ENCODE data around the gene STK32B. TPM values are rescaled to one million over a fixed set of nuclear protein-coding genes. Genes with fewer than 3 reads are reported as not detected.

Gene STK32B
- total RNA-seq, 1 experiment from 2014 or later, result 15.1 TPM

GRCh38 chr4:5280828-5281227 is 229.5 kb downstream of the STK32B start:
- BruUV-seq (replicated peaks), result no TSS peak
- intact Hi-C loops (cut with micrococcal nuclease; ENCODE audit: unreplicated experiment), result no loop called here
- CTCF ChIA-PET, result no interaction called here
- Histone ChIP-seq H3K36me3 (ENCODE audit: insufficient read depth, low read length, poor library complexity, severe bottlenecking) (no peaks in the 10 kb centered on the region), H3K27me3 (replicated peaks; ENCODE audit: insufficient read depth, low read depth, low read length, poor library complexity) (no peaks in the 10 kb centered on the region), H3K27ac (ENCODE audit: low read depth, low read length, poor library complexity, severe bottlenecking) (no peak overlapping the region), H3K4me3 (ENCODE audit: low read depth, low read length, poor library complexity, severe bottlenecking) (no peak overlapping the region), H3K9me3 (ENCODE audit: low read depth, low read length, poor library complexity, severe bottlenecking) (no peaks in the 10 kb centered on the region), H3K4me1 (ENCODE audit: insufficient read depth, low read length, poor library complexity, severe bottlenecking) (peaks cover 6% of the 10 kb centered on the region)
- DNase-seq (ENCODE audit: low spot score), result no peak
- no peak for TF ChIP-seq CTCF (conservative IDR thresholded peaks at IDR 0.05; ENCODE audit: low read depth, low read length)
- TF ChIP-seq EZH2 (IDR thresholded peaks at IDR 0.05; ENCODE audit: borderline replicate concordance, low read depth, low read length, poor library complexity, severe bottlenecking), result no peak
- POLR2A ChIA-PET (ENCODE audit: low non-redundant PET), result no interaction called here

GRCh38 chr4:5283837-5284236 is 232.6 kb downstream of the STK32B start:
- Histone ChIP-seq H3K4me1 (ENCODE audit: insufficient read depth, low read length, poor library complexity, severe bottlenecking) (no peaks in the 10 kb centered on the region), H3K4me3 (ENCODE audit: low read depth, low read length, poor library complexity, severe bottlenecking) (no peak overlapping the region), H3K36me3 (ENCODE audit: insufficient read depth, low read length, poor library complexity, severe bottlenecking) (no peaks in the 10 kb centered on the region), H3K27ac (ENCODE audit: low read depth, low read length, poor library complexity, severe bottlenecking) (no peak overlapping the region), H3K9me3 (ENCODE audit: low read depth, low read length, poor library complexity, severe bottlenecking) (no peaks in the 10 kb centered on the region), H3K27me3 (replicated peaks; ENCODE audit: insufficient read depth, low read depth, low read length, poor library complexity) (no peaks in the 10 kb centered on the region)
- no TSS peak for BruUV-seq (replicated peaks)
- POLR2A ChIA-PET (ENCODE audit: low non-redundant PET), result no interaction called here
- CTCF ChIA-PET, result no interaction called here
- no peak for DNase-seq (ENCODE audit: low spot score)
- intact Hi-C loops (cut with micrococcal nuclease; ENCODE audit: unreplicated experiment), result no loop called here
- TF ChIP-seq EZH2 (IDR thresholded peaks at IDR 0.05; ENCODE audit: borderline replicate concordance, low read depth, low read length, poor library complexity, severe bottlenecking) (no peak), CTCF (conservative IDR thresholded peaks at IDR 0.05; ENCODE audit: low read depth, low read length) (no peak)

- BruUV-seq (replicated peaks), result no TSS peak
- Histone ChIP-seq H3K9me3 (ENCODE audit: low read depth, low read length, poor library complexity, severe bottlenecking) (no peaks in the 10 kb centered on the region), H3K27me3 (replicated peaks; ENCODE audit: insufficient read depth, low read depth, low read length, poor library complexity) (no peaks in the 10 kb centered on the region), H3K27ac (ENCODE audit: low read depth, low read length, poor library complexity, severe bottlenecking) (no peak overlapping the region), H3K4me1 (ENCODE audit: insufficient read depth, low read length, poor library complexity, severe bottlenecking) (no peaks in the 10 kb centered on the region), H3K4me3 (ENCODE audit: low read depth, low read length, poor library complexity, severe bottlenecking) (no peak overlapping the region), H3K36me3 (ENCODE audit: insufficient read depth, low read length, poor library complexity, severe bottlenecking) (no peaks in the 10 kb centered on the region)
- ChIA-PET CTCF (no interaction called here), POLR2A (ENCODE audit: low non-redundant PET) (no interaction called here)
- DNase-seq (ENCODE audit: low spot score), result no peak
- intact Hi-C loops (cut with micrococcal nuclease; ENCODE audit: unreplicated experiment), result no loop called here
- TF ChIP-seq CTCF (conservative IDR thresholded peaks at IDR 0.05; ENCODE audit: low read depth, low read length) (no peak), EZH2 (IDR thresholded peaks at IDR 0.05; ENCODE audit: borderline replicate concordance, low read depth, low read length, poor library complexity, severe bottlenecking) (no peak)
These were observed 233.2 kb downstream of the STK32B start for GRCh38 chr4:5284517-5284916.

Data from A673 (cell line).